Endothelial cell of umbilical vein (primary cell): ENCODE data around the gene KRTCAP2.

Source experiments
- CTCF ChIP-seq, 2 donors: IDR thresholded peaks; 1 replicate in 1 of 2; 2 replicates in 1 of 2; pipeline ENCODE4 v1.5.1; 2011; ENCODE audit warnings: low read length in 2 of 2, mild to moderate bottlenecking in 2 of 2, moderate library complexity in 2 of 2, control low read depth in 1 of 2, inconsistent platforms in 1 of 2, low read depth in 1 of 2; ENCODE audit not compliant: insufficient read depth in 1 of 2; ENCODE audit errors: extremely low read depth in 1 of 2
- FOS ChIP-seq: IDR thresholded peaks from 2 replicates; pipeline ENCODE4 v1.6.1; 2011; ENCODE audit warnings: mild to moderate bottlenecking, low read length, moderate library complexity, borderline replicate concordance; ENCODE audit not compliant: insufficient read depth
- POLR2AphosphoS5 ChIP-seq: IDR thresholded peaks from 2 replicates; pipeline ENCODE4 v1.6.1; 2012; ENCODE audit warnings: low read depth, mild to moderate bottlenecking, control low read depth, low read length, moderate library complexity; ENCODE audit not compliant: insufficient read depth

- TF ChIP-seq POLR2AphosphoS5: no peak
- TF ChIP-seq CTCF (IDR thresholded peaks at IDR 0.05; ENCODE audit: extremely low read depth in 1 of 2, insufficient read depth in 1 of 2, low read depth in 1 of 2, low read length in 2 of 2): no peak
- TF ChIP-seq FOS: no peak
Measured at GRCh38 chr1:155185783-155186066, 12.6 kb upstream of the KRTCAP2 start.
